Keratinocyte (primary cell): Measurements from ENCODE around the gene DDX5. TPM values are rescaled to one million over a fixed set of nuclear protein-coding genes. Genes with fewer than 3 reads are reported as not detected.

Source experiments
- DNase-seq: peaks from one replicate; pipeline ENCODE4 v3.0.0-alpha.2; 2011; ENCODE audit warnings: low read depth, missing footprints, low spot score
- FAIRE-seq: peaks from 2 replicates; lab custom pipeline; 2011; peaks lifted over from hg19 to GRCh38; lab: Jason Lieb, UNC
- H2AFZ ChIP-seq: 2 replicates; pipeline ENCODE4 v1.6.0; 2012; ENCODE audit warnings: low read length, control low read depth, inconsistent platforms; ENCODE audit not compliant: control insufficient read depth
- H3K27ac ChIP-seq: 2 replicates; pipeline ENCODE4 v1.5.1; 2011; ENCODE audit warnings: low read length; ENCODE audit not compliant: control insufficient read depth, insufficient read depth
- H3K27me3 ChIP-seq: 3 replicates; pipeline ENCODE4 v1.6.0; 2011; ENCODE audit warnings: low read length; ENCODE audit not compliant: control insufficient read depth, insufficient read depth; ENCODE audit errors: extremely low read depth
- H3K36me3 ChIP-seq, 2 experiments: 2 replicates in 1 of 2; 3 replicates in 1 of 2; pipeline ENCODE4 v1.5.1; 2011; ENCODE audit warnings: low read length in 2 of 2, mild to moderate bottlenecking in 1 of 2; ENCODE audit not compliant: control insufficient read depth in 2 of 2, insufficient read depth in 2 of 2; ENCODE audit errors: extremely low read depth in 1 of 2
- H3K4me1 ChIP-seq: 3 replicates; pipeline ENCODE4 v1.5.1; 2011; ENCODE audit warnings: low read length; ENCODE audit not compliant: control insufficient read depth, insufficient read depth; ENCODE audit errors: extremely low read depth
- H3K4me2 ChIP-seq: 3 replicates; pipeline ENCODE4 v1.6.0; 2011; ENCODE audit warnings: low read depth, low read length; ENCODE audit not compliant: control insufficient read depth, insufficient read depth; ENCODE audit errors: extremely low read depth
- H3K4me3 ChIP-seq, 3 experiments: fragments of 200-600 bp in 1 of 3; sonication (generic) in 1 of 3; 2 replicates in 2 of 3; 3 replicates in 1 of 3; pipeline ENCODE4 v1.5.1; 2011 to 2016; ENCODE audit warnings: low read length in 3 of 3, mild to moderate bottlenecking in 3 of 3, control low read depth in 2 of 3, inconsistent platforms in 1 of 3, low read depth in 1 of 3, mixed read lengths in 1 of 3, mixed run types in 1 of 3, moderate library complexity in 1 of 3; ENCODE audit not compliant: control insufficient read depth in 2 of 3, insufficient read depth in 2 of 3; ENCODE audit errors: extremely low read depth in 1 of 3
- H3K79me2 ChIP-seq: 2 replicates; pipeline ENCODE4 v1.6.0; 2012; ENCODE audit warnings: low read length; ENCODE audit not compliant: control insufficient read depth, insufficient read depth
- H3K9ac ChIP-seq: 3 replicates; pipeline ENCODE4 v1.6.0; 2011; ENCODE audit warnings: low read length; ENCODE audit not compliant: control insufficient read depth, insufficient read depth; ENCODE audit errors: extremely low read depth
- H3K9me1 ChIP-seq: 3 replicates; pipeline ENCODE4 v1.6.0; 2011; ENCODE audit warnings: low read length; ENCODE audit not compliant: control insufficient read depth, insufficient read depth; ENCODE audit errors: extremely low read depth
- H3K9me3 ChIP-seq: 2 replicates; pipeline ENCODE4 v1.5.1; 2012; ENCODE audit warnings: low read depth, low read length; ENCODE audit not compliant: control insufficient read depth
- H4K20me1 ChIP-seq: 3 replicates; pipeline ENCODE4 v1.6.0; 2011; ENCODE audit warnings: low read length; ENCODE audit not compliant: control insufficient read depth, insufficient read depth; ENCODE audit errors: extremely low read depth
- CTCF ChIP-seq, 3 experiments: IDR thresholded peaks in 1 of 3; conservative IDR thresholded peaks in 1 of 3; optimal IDR thresholded peaks in 1 of 3; 2 replicates in 2 of 3; 3 replicates in 1 of 3; pipeline versions ENCODE3 to v1.5.1; 2011; ENCODE audit warnings: low read length in 3 of 3, mild to moderate bottlenecking in 3 of 3, moderate library complexity in 2 of 3, control low read depth in 1 of 3, inconsistent platforms in 1 of 3; ENCODE audit not compliant: insufficient read depth in 2 of 3; ENCODE audit errors: extremely low read depth in 1 of 3
- EZH2 ChIP-seq: IDR thresholded peaks from one replicate; pipeline ENCODE4 v1.6.1; 2012; ENCODE audit warnings: inconsistent platforms, mild to moderate bottlenecking, low read length, moderate library complexity
- dilution Hi-C: fragments of 300-500 bp; cut with MboI; formaldehyde crosslinking; loops from one replicate; pipeline ENCODE4 v1.7.0; 2020; ENCODE audit warnings: low sequenced_read_pairs; ENCODE audit not compliant: extremely low pct_ligation_motif_present
- polyA plus RNA-seq, 5 experiments: library from polyadenylated mRNA; depleted of rRNA in 3 of 5; stranded (reverse) in 3 of 5; stranded (forward) in 1 of 5; unstranded in 1 of 5; fragments of >200 nt; gene quantifications; 1 replicate in 1 of 5; 2 replicates in 3 of 5; 3 replicates in 1 of 5; pipeline versions ENCODE4 v1.2.1 to v1.2.3, GENCODE V29; 2011 to 2012; ENCODE audit warnings: missing spikeins in 2 of 5, low read depth in 1 of 5, low replicate concordance in 1 of 5

The DDX5 gene
- polyA plus RNA-seq, 1 donor (not counting 4 experiments of a cell fraction or from before 2014, with no cell fraction given) = 793 TPM

GRCh38 chr17:64515829-64516228 lies 9.7 kb upstream of the DDX5 start:
- Histone ChIP-seq H3K9me1 (no peaks in the 10 kb centered on the region), H3K9me3 (no peaks in the 10 kb centered on the region), H3K4me3 (no peak overlapping the region), H3K27me3 (no peaks in the 10 kb centered on the region), H3K4me2 (no peak overlapping the region), H3K27ac (no peak overlapping the region), H3K36me3 (peaks cover 16 to 43% of the 10 kb centered on the region in 2 experiments), H3K79me2 (peaks cover 10% of the 10 kb centered on the region), H4K20me1 (no peaks in the 10 kb centered on the region), H3K4me1 (no peaks in the 10 kb centered on the region), H2AFZ (no peak overlapping the region), H3K9ac (no peak overlapping the region)
- DNase-seq (no peak), FAIRE-seq (no peak)
- dilution Hi-C loops = no loop called here
- TF ChIP-seq EZH2 = no peak
- TF ChIP-seq CTCF (optimal IDR thresholded peaks at IDR 0.05 in 1 of 3, IDR thresholded peaks at IDR 0.05 in 1 of 3, conservative IDR thresholded peaks at IDR 0.05 in 1 of 3; ENCODE audit: extremely low read depth in 1 of 3, insufficient read depth in 2 of 3, low read length in 3 of 3) = no peak

- FAIRE-seq = no peak
These were observed 9.3 kb upstream of the DDX5 start for GRCh38 chr17:64515419-64515818.

More at GRCh38 chr17:64515419-64515818, 9.3 kb upstream of the DDX5 start:
- Histone ChIP-seq H3K9ac (no peak overlapping the region), H3K4me3 (no peak overlapping the region), H4K20me1 (no peaks in the 10 kb centered on the region), H3K4me1 (no peaks in the 10 kb centered on the region), H3K36me3 (peaks cover 14 to 46% of the 10 kb centered on the region in 2 experiments), H3K27me3 (no peaks in the 10 kb centered on the region), H3K27ac (no peak overlapping the region), H3K9me1 (no peaks in the 10 kb centered on the region), H3K9me3 (no peaks in the 10 kb centered on the region), H2AFZ (no peak overlapping the region), H3K79me2 (peaks cover 13% of the 10 kb centered on the region), H3K4me2 (no peak overlapping the region)
- no peak for DNase-seq
- TF ChIP-seq CTCF (optimal IDR thresholded peaks at IDR 0.05 in 1 of 3, IDR thresholded peaks at IDR 0.05 in 1 of 3, conservative IDR thresholded peaks at IDR 0.05 in 1 of 3; ENCODE audit: extremely low read depth in 1 of 3, insufficient read depth in 2 of 3, low read length in 3 of 3) = no peak
- TF ChIP-seq EZH2 = no peak
- dilution Hi-C loops = no loop called here
